GM12865 (cell line): ENCODE results near the gene PRKCE.
A peak's percentile ranks its signal among the peaks of the same experiment; 100 is the strongest.

Source experiments
- DNase-seq: peaks from one replicate; pipeline ENCODE4 v3.0.0; 2010; ENCODE audit warnings: low read depth
- H3K4me3 ChIP-seq: 2 replicates; pipeline ENCODE4 v1.5.1; 2011; ENCODE audit warnings: mild to moderate bottlenecking, low read depth, low read length, control low read depth
- TF ChIP-seq, protein P1 (sequence below): IDR thresholded peaks from 2 replicates; pipeline ENCODE4 v1.5.1; 2011; ENCODE audit warnings: low read length, control low read depth, low read depth, inconsistent platforms; ENCODE audit not compliant: insufficient read depth; ENCODE audit errors: missing control alignments

Gene PRKCE

DNA sequence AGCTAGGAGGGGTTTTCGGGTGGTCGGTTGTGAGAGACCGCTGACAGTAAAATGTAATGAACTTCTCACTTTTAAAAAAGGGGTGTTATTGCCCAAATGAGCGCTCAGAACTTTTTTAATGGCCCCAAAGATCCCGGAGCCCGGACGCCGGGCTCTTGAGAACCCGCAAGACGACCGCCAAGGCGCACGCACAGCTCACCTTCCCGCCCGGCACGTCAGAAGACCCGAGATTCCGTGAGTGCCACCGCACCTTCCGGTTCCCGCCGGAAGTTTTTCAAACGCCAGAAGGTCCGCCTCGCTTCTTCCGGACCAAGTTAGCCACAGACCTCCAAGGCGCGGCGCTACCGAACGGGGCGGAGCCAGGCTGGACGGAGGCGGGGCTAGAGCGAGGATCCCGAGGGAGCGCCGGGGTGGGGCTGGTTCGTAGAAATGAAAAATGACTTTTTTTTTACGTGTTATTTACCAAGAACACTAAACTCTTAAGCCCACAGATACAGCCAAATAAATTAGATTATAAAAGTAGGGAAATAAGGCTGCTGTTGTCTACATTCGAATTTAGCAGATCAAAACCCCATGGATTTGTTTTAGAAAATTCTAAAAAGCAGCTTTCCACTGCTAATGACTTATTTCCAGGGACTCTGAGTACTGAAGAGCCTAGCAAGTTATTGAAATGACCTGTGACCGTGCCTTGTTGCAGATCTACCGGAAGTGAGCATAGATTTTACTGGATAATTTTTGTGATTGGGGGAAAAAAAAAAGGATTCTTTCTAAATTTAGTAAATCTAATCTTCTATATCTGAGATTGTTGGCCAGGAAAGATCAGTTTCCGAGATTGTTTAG, 40.2 kb upstream of the PRKCE start, which contains the start of gene SRBD1:
Gene SRBD1 (minus strand): TSS at position 248 of the 840 bp plus-strand sequence. CDS start 5,826 bp downstream, outside the sequence.
- DNase-seq, result peak; percentile 95
- H3K4me3 ChIP-seq, result peak within 1 kb of the TSS; percentile 98
- TF ChIP-seq, protein P1, sequence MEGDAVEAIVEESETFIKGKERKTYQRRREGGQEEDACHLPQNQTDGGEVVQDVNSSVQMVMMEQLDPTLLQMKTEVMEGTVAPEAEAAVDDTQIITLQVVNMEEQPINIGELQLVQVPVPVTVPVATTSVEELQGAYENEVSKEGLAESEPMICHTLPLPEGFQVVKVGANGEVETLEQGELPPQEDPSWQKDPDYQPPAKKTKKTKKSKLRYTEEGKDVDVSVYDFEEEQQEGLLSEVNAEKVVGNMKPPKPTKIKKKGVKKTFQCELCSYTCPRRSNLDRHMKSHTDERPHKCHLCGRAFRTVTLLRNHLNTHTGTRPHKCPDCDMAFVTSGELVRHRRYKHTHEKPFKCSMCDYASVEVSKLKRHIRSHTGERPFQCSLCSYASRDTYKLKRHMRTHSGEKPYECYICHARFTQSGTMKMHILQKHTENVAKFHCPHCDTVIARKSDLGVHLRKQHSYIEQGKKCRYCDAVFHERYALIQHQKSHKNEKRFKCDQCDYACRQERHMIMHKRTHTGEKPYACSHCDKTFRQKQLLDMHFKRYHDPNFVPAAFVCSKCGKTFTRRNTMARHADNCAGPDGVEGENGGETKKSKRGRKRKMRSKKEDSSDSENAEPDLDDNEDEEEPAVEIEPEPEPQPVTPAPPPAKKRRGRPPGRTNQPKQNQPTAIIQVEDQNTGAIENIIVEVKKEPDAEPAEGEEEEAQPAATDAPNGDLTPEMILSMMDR, result no peak

DNA sequence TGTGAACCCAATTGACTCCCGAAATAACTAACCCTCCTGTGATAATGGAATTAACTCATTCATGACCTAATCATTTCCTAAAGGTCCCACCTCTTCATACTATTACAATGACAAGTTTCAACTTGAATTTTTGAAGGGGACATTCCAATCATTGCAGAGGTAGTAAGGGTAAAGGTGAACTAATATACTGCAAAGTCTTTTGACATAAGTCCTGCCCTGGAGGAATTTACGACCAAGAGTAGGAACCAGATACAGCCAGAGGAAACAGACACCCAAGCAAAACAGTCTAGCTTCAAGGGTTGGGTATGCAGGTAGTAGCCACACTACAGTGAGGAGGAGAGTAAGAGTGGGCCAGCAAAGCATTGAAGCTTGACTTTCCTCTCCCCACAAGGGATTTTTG, 39.2 kb upstream of the PRKCE start:
- H3K4me3 ChIP-seq, result no peak overlapping the region
- peak; percentile 14 for DNase-seq
- TF ChIP-seq, protein P1, result no peak

DNA sequence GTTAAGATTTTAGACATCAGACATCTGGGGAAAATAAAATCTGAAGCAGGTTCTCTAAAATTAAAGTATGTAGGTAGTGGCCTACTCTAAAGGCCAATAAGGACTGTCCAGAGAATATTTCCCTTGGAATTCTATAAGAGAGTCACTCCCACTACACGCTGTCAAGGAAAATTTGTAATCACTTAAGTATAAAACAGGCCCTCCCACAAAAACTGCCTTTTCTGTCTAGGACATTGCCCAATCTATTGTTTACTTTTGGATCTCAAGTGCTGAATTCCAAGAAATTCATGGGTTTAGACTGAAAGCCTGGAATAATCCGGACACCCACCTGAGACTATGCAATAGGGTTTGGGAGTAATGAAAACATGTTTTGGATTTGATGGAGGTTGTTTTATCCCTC, 38.7 kb upstream of the PRKCE start:
- DNase-seq, result no peak
- H3K4me3 ChIP-seq, result no peak overlapping the region
- TF ChIP-seq, protein P1, result no peak

DNA sequence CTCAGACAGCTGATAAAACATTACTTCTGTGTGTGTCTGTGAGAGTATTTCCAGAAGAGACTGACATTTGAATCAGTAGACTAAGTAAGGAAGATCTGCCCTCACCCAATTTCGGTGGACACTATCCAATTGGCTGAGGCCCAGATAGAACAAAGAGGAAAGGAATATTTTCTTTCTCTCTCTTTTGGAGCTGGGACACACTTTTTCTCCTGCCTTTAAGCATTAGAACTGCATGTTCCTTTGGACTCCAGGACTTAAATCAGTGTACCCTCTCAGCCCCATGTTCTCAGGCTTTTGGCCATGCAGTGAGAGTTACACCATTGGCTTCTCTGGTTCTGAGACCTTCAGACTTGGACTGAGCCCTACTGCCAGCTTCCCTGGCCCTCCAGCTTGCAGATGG, 37.1 kb upstream of the PRKCE start:
- H3K4me3 ChIP-seq, result no peak overlapping the region
- TF ChIP-seq, protein P1, result no peak
- no peak for DNase-seq

DNA sequence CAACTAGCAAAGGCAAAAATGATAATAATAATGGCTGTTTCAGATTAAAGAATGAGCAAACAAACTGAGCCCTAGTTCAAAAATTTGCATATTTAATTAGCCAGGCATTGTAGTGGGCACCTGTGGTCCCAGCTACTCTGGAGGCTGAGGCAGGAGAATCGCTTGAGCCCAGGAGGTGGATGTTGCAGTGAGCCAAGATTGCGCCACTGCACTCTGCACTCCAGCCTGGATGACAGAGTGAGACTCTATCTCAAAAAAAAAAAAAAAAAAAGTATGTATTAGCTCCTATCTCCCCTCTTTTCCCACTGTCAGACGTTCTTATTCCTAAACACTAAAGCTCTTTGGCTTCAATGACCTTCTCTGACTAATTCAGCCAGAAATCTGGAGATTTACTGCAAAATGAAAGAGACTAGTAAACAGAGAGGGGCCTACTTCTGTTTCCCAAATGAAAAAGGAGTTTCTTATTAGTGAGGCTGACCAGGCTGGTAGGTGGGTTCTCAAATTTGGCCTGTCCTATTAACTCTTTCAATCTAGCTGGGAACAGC, 36.5 kb upstream of the PRKCE start:
- no peak for DNase-seq
- TF ChIP-seq, protein P1, result no peak
- no peak overlapping the region for H3K4me3 ChIP-seq

DNA sequence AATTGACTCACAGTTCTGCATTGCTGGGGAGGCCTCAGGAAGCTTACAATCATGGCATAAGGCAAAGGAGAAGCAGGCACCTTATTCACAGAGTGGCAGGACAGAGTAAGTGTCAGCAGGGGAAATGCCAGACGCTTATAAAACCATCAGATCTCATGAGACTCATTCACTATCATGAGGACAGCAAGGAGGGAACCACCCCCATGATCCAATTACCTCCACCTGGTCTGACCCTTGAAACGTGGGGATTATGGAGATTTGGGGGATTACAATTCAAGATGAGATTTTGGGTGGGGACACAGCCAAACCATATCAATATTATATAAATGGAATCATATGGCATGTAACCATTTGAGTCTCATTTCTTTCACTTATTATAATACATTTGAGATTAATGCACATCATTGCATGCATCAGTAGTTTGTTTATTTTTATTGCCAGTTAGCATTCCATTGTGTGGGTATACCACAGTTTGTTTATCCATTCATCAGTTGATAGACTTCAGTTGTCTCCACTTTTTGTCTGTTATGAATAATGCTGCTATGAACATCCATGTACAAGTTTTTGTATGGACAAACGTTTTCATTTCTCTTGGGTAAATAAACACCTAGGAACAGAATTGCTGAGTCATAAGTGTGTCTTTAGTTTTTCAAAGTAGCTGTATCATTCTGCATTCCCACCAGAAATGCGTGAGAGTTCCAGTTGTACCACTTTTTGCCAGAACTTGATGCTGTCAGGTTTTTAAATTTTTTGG, 34.6 kb upstream of the PRKCE start:
- TF ChIP-seq, protein P1, result no peak
- no peak overlapping the region for H3K4me3 ChIP-seq
- no peak for DNase-seq
